ENCODE measurements around the gene RIN1. TPM values are rescaled to one million over a fixed set of nuclear protein-coding genes. Genes with fewer than 3 reads are reported as not detected.

The RIN1 gene
- total RNA-seq, 1 donor from 2014 or later, result 3.8 TPM

DNA sequence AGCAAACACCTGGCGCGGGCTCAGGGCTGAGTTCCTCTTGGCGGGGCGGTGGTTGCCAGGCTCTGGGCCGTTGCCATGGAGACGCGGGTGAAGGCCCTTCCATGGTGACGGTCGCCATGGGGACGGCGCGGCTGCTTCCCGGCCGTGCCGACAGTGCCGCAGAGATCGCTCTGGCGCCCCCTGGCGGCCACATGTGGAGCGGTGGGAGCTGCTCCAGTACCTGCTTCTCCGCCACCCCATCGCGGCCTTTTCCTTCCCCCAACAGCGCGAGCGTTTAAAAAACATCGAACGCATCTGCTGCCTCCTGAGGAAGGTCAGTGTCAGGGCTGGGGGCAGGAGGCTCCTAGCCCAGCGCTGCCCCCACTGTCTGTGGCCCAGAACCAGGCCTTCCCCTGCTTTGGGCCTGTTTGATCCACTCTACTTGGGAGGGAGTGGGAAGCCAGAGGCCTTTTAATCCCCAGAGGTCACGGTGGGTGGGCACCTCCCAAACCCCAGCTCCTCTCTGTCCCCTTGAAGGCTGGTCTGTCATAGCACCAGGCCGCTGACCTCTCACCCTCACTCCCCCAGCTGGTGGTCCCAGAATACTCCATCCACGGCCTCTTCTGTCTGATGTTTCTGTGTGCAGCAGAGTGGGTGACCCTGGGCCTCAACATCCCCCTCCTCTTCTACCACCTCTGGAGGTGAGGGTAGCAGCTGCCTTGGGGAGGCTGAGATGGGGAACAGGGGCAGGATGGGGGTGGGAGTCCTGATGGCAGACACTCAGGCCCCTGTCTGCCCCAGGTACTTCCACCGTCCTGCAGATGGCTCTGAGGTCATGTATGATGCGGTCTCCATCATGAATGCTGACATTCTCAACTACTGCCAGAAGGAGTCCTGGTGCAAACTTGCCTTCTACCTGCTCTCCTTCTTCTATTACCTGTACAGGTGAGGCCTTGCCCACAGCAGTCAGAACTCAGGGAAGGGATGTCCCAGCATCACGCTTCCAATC, 53.5 kb downstream of the RIN1 start:
- Histone ChIP-seq H3K4me3 (ENCODE audit: low read depth, low read length) (no peak overlapping the region), H3K27me3 (ENCODE audit: control insufficient read depth, insufficient read depth, low read length) (peaks cover 12% of the 10 kb centered on the region), H3K36me3 (ENCODE audit: control insufficient read depth, insufficient read depth, low read length) (no peaks in the 10 kb centered on the region)
- DNase-seq (ENCODE audit: low read depth), result peak; percentile 77
- TF ChIP-seq, protein P1, sequence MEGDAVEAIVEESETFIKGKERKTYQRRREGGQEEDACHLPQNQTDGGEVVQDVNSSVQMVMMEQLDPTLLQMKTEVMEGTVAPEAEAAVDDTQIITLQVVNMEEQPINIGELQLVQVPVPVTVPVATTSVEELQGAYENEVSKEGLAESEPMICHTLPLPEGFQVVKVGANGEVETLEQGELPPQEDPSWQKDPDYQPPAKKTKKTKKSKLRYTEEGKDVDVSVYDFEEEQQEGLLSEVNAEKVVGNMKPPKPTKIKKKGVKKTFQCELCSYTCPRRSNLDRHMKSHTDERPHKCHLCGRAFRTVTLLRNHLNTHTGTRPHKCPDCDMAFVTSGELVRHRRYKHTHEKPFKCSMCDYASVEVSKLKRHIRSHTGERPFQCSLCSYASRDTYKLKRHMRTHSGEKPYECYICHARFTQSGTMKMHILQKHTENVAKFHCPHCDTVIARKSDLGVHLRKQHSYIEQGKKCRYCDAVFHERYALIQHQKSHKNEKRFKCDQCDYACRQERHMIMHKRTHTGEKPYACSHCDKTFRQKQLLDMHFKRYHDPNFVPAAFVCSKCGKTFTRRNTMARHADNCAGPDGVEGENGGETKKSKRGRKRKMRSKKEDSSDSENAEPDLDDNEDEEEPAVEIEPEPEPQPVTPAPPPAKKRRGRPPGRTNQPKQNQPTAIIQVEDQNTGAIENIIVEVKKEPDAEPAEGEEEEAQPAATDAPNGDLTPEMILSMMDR (IDR thresholded peaks at IDR 0.05; ENCODE audit: insufficient read depth, low read length, poor library complexity, severe bottlenecking), result peak; percentile 95

Other genes starting within 250 kb of the RIN1 start
- gene KLC2, start 78.7 kb downstream of the RIN1 start, total RNA-seq, result 40.7 and 44.1 TPM in 2 replicates
- gene RAB1B, start 67.8 kb downstream of the RIN1 start, total RNA-seq, result 108 and 125 TPM in 2 replicates
- gene CNIH2, start 58.3 kb downstream of the RIN1 start, total RNA-seq, result 0.04 and 0.21 TPM in 2 replicates
- 104 and 119 TPM in 2 replicates for gene YIF1A, start 47.3 kb downstream of the RIN1 start, total RNA-seq
- gene TMEM151A, start 44.5 kb downstream of the RIN1 start, total RNA-seq, result 0.08 TPM in 1 of 2 replicates, not detected in the other
- gene CD248, start 19.4 kb downstream of the RIN1 start, total RNA-seq, result 0.07 and 0.17 TPM in 2 replicates
- 84.9 and 86.5 TPM in 2 replicates for gene BRMS1, start 8.7 kb upstream of the RIN1 start, total RNA-seq
- gene B4GAT1, start 11.2 kb upstream of the RIN1 start, total RNA-seq, result 20.3 and 20.4 TPM in 2 replicates
- gene SLC29A2, start 35.3 kb upstream of the RIN1 start, total RNA-seq, result 5.5 and 7.7 TPM in 2 replicates
- gene NPAS4, start 84.6 kb upstream of the RIN1 start, total RNA-seq, result not detected in 2 replicates
- gene MRPL11, start 102.4 kb upstream of the RIN1 start, total RNA-seq, result 54.8 and 62.6 TPM in 2 replicates
- gene PELI3, start 130.5 kb upstream of the RIN1 start, total RNA-seq, result 2.3 and 5.0 TPM in 2 replicates
- 84.6 and 108 TPM in 2 replicates for gene DPP3, start 144.0 kb upstream of the RIN1 start, total RNA-seq
- 31.7 and 39.6 TPM in 2 replicates for gene BBS1, start 174.2 kb upstream of the RIN1 start, total RNA-seq
- 22.0 and 22.4 TPM in 2 replicates for gene ZDHHC24, start 209.6 kb upstream of the RIN1 start, total RNA-seq
- not detected in 2 replicates for gene ACTN3, start 210.5 kb upstream of the RIN1 start, total RNA-seq
- 21.0 and 25.1 TPM in 2 replicates for gene CTSF, start 232.2 kb upstream of the RIN1 start, total RNA-seq